GM15510 (cell line): Measurements from ENCODE around the gene MB.

Experiments used
- POLR2A ChIP-seq: IDR thresholded peaks from 3 replicates; pipeline ENCODE4 v1.6.1; 2011; ENCODE audit warnings: borderline replicate concordance; ENCODE audit not compliant: insufficient read length; ENCODE audit errors: extremely low read depth

The MB gene

GRCh38 chr22:35645646-35646045 lies 28.5 kb upstream of the MB start:
- no peak for TF ChIP-seq POLR2A

GRCh38 chr22:35643991-35644390 lies 26.9 kb upstream of the MB start:
- TF ChIP-seq POLR2A = no peak

- no peak for TF ChIP-seq POLR2A
These were observed 25.2 kb upstream of the MB start for GRCh38 chr22:35642305-35642741.

- no peak for TF ChIP-seq POLR2A
These were observed 24.5 kb upstream of the MB start for GRCh38 chr22:35641494-35642120.

- no peak for TF ChIP-seq POLR2A
These were observed 21.3 kb upstream of the MB start for GRCh38 chr22:35638410-35638809.

GRCh38 chr22:35638001-35638400 lies 20.9 kb upstream of the MB start:
- TF ChIP-seq POLR2A = no peak

- no peak for TF ChIP-seq POLR2A
These were observed 20.1 kb upstream of the MB start for GRCh38 chr22:35637254-35637653.

GRCh38 chr22:35634943-35635540 lies 17.9 kb upstream of the MB start:
- no peak for TF ChIP-seq POLR2A

GRCh38 chr22:35634015-35634414 lies 16.9 kb upstream of the MB start:
- no peak for TF ChIP-seq POLR2A

GRCh38 chr22:35633520-35633919 lies 16.4 kb upstream of the MB start:
- no peak for TF ChIP-seq POLR2A

GRCh38 chr22:35632935-35633334 lies 15.8 kb upstream of the MB start:
- TF ChIP-seq POLR2A = no peak

GRCh38 chr22:35631597-35631996 lies 14.5 kb upstream of the MB start:
- TF ChIP-seq POLR2A = no peak

- no peak for TF ChIP-seq POLR2A
These were observed 13.8 kb upstream of the MB start for GRCh38 chr22:35630891-35631290.

GRCh38 chr22:35630387-35630793 lies 13.3 kb upstream of the MB start:
- TF ChIP-seq POLR2A = no peak

- TF ChIP-seq POLR2A = no peak
These were observed 12.5 kb upstream of the MB start for GRCh38 chr22:35629406-35630216.

GRCh38 chr22:35628732-35629131 lies 11.6 kb upstream of the MB start:
- no peak for TF ChIP-seq POLR2A

GRCh38 chr22:35627267-35628041 lies 10.3 kb upstream of the MB start:
- no peak for TF ChIP-seq POLR2A
